Right ventricle myocardium inferior (tissue), 1 donor: ENCODE results near the gene SMIM8. TPM values are rescaled to one million over a fixed set of nuclear protein-coding genes. Genes with fewer than 3 reads are reported as not detected.

ENCODE experiments used
- ATAC-seq: fragments of 200-7000 bp; cut with Tn5 transposase; one replicate; pipeline ENCODE4 v1.9.1; 2020; ENCODE audit warnings: mild to moderate bottlenecking, moderate library complexity
- DNase-seq: peaks from one replicate; pipeline ENCODE4 v3.0.0; 2021; ENCODE audit errors: missing footprints
- intact Hi-C: fragments of 100-400 bp; cut with DNase I; formaldehyde crosslinking; loops from one replicate; pipeline ENCODE4 v1.11.0; 2022
- total RNA-seq: library from RNA; stranded (reverse); fragmentation: NEBNext Ultra II Directional; extraction: Animal tissue kit (Norgen Biotek cat#: 25700); gene quantifications from one replicate; pipeline ENCODE4 v1.2.1, GENCODE V29; 2021
- donor health status: DM: no; HTN: yes; CAD: no; lungs with severe emphysema.

SMIM8 gene
- total RNA-seq, 1 donor from 2014 or later, result 10.9 TPM

- intact Hi-C loops, result no loop called here
- DNase-seq, result no peak
- ATAC-seq, result no peak
Measured at GRCh38 chr6:87330961-87331360, 8.6 kb downstream of the SMIM8 start.

GRCh38 chr6:87333033-87333432 is 10.6 kb downstream of the SMIM8 start:
- no peak for ATAC-seq
- intact Hi-C loops, result no loop called here

GRCh38 chr6:87333591-87334181 is 11.3 kb downstream of the SMIM8 start:
- intact Hi-C loops, result no loop called here
- ATAC-seq, result peak; percentile 39
- DNase-seq, result no peak

More at GRCh38 chr6:87333033-87333432, 10.6 kb downstream of the SMIM8 start:
- DNase-seq, result no peak

GRCh38 chr6:87334683-87335082 is 12.3 kb downstream of the SMIM8 start:
- DNase-seq (no peak), ATAC-seq (peak; percentile 74)
- intact Hi-C loops, result no loop called here

GRCh38 chr6:87336367-87336766 is 14.0 kb downstream of the SMIM8 start:
- no peak for ATAC-seq
- DNase-seq, result no peak
- intact Hi-C loops, result no loop called here

- DNase-seq (no peak), ATAC-seq (no peak)
- intact Hi-C loops, result no loop called here
Measured at GRCh38 chr6:87340230-87340629, 17.8 kb downstream of the SMIM8 start.

- ATAC-seq (no peak), DNase-seq (no peak)
- intact Hi-C loops, result no loop called here
Measured at GRCh38 chr6:87341158-87341557, 18.8 kb downstream of the SMIM8 start.

- DNase-seq, result no peak
- ATAC-seq, result no peak
- intact Hi-C loops, result no loop called here
Measured at GRCh38 chr6:87341899-87342298, 19.5 kb downstream of the SMIM8 start.

- ATAC-seq, result no peak
- intact Hi-C loops, result no loop called here
- DNase-seq, result no peak
Measured at GRCh38 chr6:87342829-87343228, 20.4 kb downstream of the SMIM8 start.

GRCh38 chr6:87344731-87345130 is 22.3 kb downstream of the SMIM8 start, which contains the start of gene C6orf163:
TSS of gene C6orf163 (plus strand) at chr6:87344813. CDS start at chr6:87345100, 287 bp downstream.
- intact Hi-C loops, result no loop called here
- no peak for ATAC-seq
- no peak for DNase-seq

GRCh38 chr6:87346700-87347099 is 24.3 kb downstream of the SMIM8 start:
- intact Hi-C loops, result no loop called here
- ATAC-seq (no peak), DNase-seq (no peak)

GRCh38 chr6:87349896-87350295 is 27.5 kb downstream of the SMIM8 start:
- ATAC-seq, result no peak
- intact Hi-C loops, result no loop called here
- no peak for DNase-seq

GRCh38 chr6:87350516-87350915 is 28.1 kb downstream of the SMIM8 start:
- no peak for DNase-seq
- ATAC-seq, result no peak
- intact Hi-C loops, result no loop called here

GRCh38 chr6:87351583-87351982 is 29.2 kb downstream of the SMIM8 start:
- peak; percentile 34 for ATAC-seq
- intact Hi-C loops, result no loop called here
- no peak for DNase-seq

GRCh38 chr6:87356181-87356580 is 33.8 kb downstream of the SMIM8 start:
- DNase-seq (no peak), ATAC-seq (no peak)

GRCh38 chr6:87357479-87358196 is 35.2 kb downstream of the SMIM8 start:
- DNase-seq (no peak), ATAC-seq (no peak)
- intact Hi-C loops, result no loop called here

More at GRCh38 chr6:87356181-87356580, 33.8 kb downstream of the SMIM8 start:
- intact Hi-C loops, result no loop called here

GRCh38 chr6:87364602-87365252 is 42.3 kb downstream of the SMIM8 start:
- intact Hi-C loops, result no loop called here
- no peak for ATAC-seq
- DNase-seq, result no peak

GRCh38 chr6:87366072-87366827 is 43.9 kb downstream of the SMIM8 start:
- ATAC-seq, result no peak
- intact Hi-C loops, result no loop called here
- no peak for DNase-seq

GRCh38 chr6:87366899-87367298 is 44.5 kb downstream of the SMIM8 start:
- ATAC-seq (no peak), DNase-seq (no peak)
- intact Hi-C loops, result no loop called here
